HG02938 (cell line): ENCODE results near the gene GREB1.

Experiments
- ATAC-seq: cut with Tn5 transposase; IDR thresholded peaks from one replicate; pipeline ENCODE4 v1.9.1; 2021; ENCODE audit warnings: mild to moderate bottlenecking, moderate library complexity; ENCODE audit not compliant: unreplicated experiment

The GREB1 gene

GRCh38 chr2:11509657-11510360 lies 24.0 kb upstream of the GREB1 start:
- no peak for ATAC-seq

GRCh38 chr2:11512431-11512830 lies 21.4 kb upstream of the GREB1 start:
- no peak for ATAC-seq

- ATAC-seq = no peak
Observed at GRCh38 chr2:11513319-11513718, 20.5 kb upstream of the GREB1 start.

- no peak for ATAC-seq
Observed at GRCh38 chr2:11514081-11514730, 19.6 kb upstream of the GREB1 start.

GRCh38 chr2:11514904-11515303 lies 18.9 kb upstream of the GREB1 start:
- ATAC-seq = no peak

- ATAC-seq = no peak
Observed at GRCh38 chr2:11515490-11515981, 18.3 kb upstream of the GREB1 start.

GRCh38 chr2:11516984-11517648 lies 16.7 kb upstream of the GREB1 start:
- ATAC-seq = no peak

GRCh38 chr2:11517906-11518305 lies 15.9 kb upstream of the GREB1 start:
- no peak for ATAC-seq

GRCh38 chr2:11520092-11520693 lies 13.7 kb upstream of the GREB1 start:
- ATAC-seq = no peak

GRCh38 chr2:11521775-11522174 lies 12.1 kb upstream of the GREB1 start:
- no peak for ATAC-seq

- ATAC-seq = no peak
Observed at GRCh38 chr2:11524470-11524869, 9.4 kb upstream of the GREB1 start.

GRCh38 chr2:11525762-11526161 lies 8.1 kb upstream of the GREB1 start:
- no peak for ATAC-seq

GRCh38 chr2:11527001-11527400 lies 6.8 kb upstream of the GREB1 start:
- ATAC-seq = peak; percentile 56

GRCh38 chr2:11528228-11528627 lies 5.6 kb upstream of the GREB1 start:
- no peak for ATAC-seq

- ATAC-seq = no peak
Observed at GRCh38 chr2:11530864-11531465, 2.9 kb upstream of the GREB1 start.

GRCh38 chr2:11532416-11533055 lies 1.3 kb upstream of the GREB1 start:
- no peak for ATAC-seq

GRCh38 chr2:11534071-11534745 lies 363 bp downstream of the GREB1 start:
- ATAC-seq = no peak

- no peak for ATAC-seq
Observed at GRCh38 chr2:11534746-11535484, 1.1 kb downstream of the GREB1 start.

- ATAC-seq = no peak
Observed at GRCh38 chr2:11535899-11536344, 2.1 kb downstream of the GREB1 start.
